Breast epithelium (tissue), 4 donors: ENCODE measurements around the gene NAV1. TPM values are rescaled to one million over a fixed set of nuclear protein-coding genes. Genes with fewer than 3 reads are reported as not detected.
"Not testable (repeated sequence)": the region's sequence is repeated elsewhere in the genome, so short reads cannot be mapped to it uniquely, and the experiment has no call there.

Source experiments
- DNase-seq, 2 donors: peaks; one replicate each; pipeline ENCODE4 v3.0.0-alpha.2; 2019; ENCODE audit warnings: low spot score in 2 of 2
- H3K27ac ChIP-seq, 2 donors: fragments of 200-600 bp; sonication (generic) in 1 of 2; one replicate each; pipeline ENCODE4 v1.5.1; 2016 to 2019; ENCODE audit warnings: mild to moderate bottlenecking in 1 of 2
- H3K27me3 ChIP-seq, 2 donors: fragments of 200-600 bp; sonication (generic) in 1 of 2; one replicate each; pipeline versions ENCODE4 v1.5.1 to v1.6.0; 2017 to 2019; ENCODE audit warnings: control low read depth in 1 of 2, mild to moderate bottlenecking in 1 of 2
- H3K36me3 ChIP-seq: fragments of 200-600 bp; one replicate; pipeline ENCODE4 v1.5.1; 2019
- H3K4me1 ChIP-seq, 2 donors: fragments of 200-600 bp; sonication (generic); one replicate each; pipeline ENCODE4 v1.5.1; 2016 to 2019; ENCODE audit warnings: control low read depth in 1 of 2
- H3K4me3 ChIP-seq, 3 donors: fragments of 200-600 bp; sonication (generic); 1 replicate in 2 of 3; 2 replicates in 1 of 3; pipeline ENCODE4 v1.5.1; 2016 to 2019; ENCODE audit warnings: mild to moderate bottlenecking in 3 of 3, moderate library complexity in 2 of 3
- H3K9me3 ChIP-seq, 2 donors: fragments of 200-600 bp; sonication (generic) in 1 of 2; one replicate each; pipeline ENCODE4 v1.5.1; 2016 to 2019; ENCODE audit warnings: control low read depth in 1 of 2
- POLR2A ChIP-seq: fragments of 450-650 bp; IDR thresholded peaks from one replicate; pipeline ENCODE4 v1.6.1; 2016; ENCODE audit warnings: antibody characterized with exemption, mild to moderate bottlenecking, moderate library complexity
- POLR2AphosphoS5 ChIP-seq, 3 donors: sonication (generic); formaldehyde crosslinking; IDR thresholded peaks; one replicate each; pipeline ENCODE4 v1.6.1; 2017; ENCODE audit warnings: antibody characterized with exemption in 3 of 3
- intact Hi-C: fragments of 100-400 bp; cut with DNase I; formaldehyde crosslinking; loops from one replicate; pipeline ENCODE4 v1.15.1; 2023; ENCODE audit warnings: low total_unique reads
- total RNA-seq, 3 donors: library from RNA; depleted of rRNA; stranded (reverse); fragments of >200 nt; gene quantifications; one replicate each; pipeline ENCODE4 v1.1.0, GENCODE V29; 2016
- TF ChIP-seq, protein P1 (sequence below), 3 donors: fragments of 450-650 bp; IDR thresholded peaks; one replicate each; pipeline ENCODE4 v1.5.1; 2016 to 2017; ENCODE audit warnings: antibody characterized with exemption in 3 of 3, mild to moderate bottlenecking in 3 of 3, moderate library complexity in 3 of 3

NAV1 gene
- total RNA-seq, 3 donors from 2014 or later: 11.3 to 31.5 (median 22.7) TPM

DNA sequence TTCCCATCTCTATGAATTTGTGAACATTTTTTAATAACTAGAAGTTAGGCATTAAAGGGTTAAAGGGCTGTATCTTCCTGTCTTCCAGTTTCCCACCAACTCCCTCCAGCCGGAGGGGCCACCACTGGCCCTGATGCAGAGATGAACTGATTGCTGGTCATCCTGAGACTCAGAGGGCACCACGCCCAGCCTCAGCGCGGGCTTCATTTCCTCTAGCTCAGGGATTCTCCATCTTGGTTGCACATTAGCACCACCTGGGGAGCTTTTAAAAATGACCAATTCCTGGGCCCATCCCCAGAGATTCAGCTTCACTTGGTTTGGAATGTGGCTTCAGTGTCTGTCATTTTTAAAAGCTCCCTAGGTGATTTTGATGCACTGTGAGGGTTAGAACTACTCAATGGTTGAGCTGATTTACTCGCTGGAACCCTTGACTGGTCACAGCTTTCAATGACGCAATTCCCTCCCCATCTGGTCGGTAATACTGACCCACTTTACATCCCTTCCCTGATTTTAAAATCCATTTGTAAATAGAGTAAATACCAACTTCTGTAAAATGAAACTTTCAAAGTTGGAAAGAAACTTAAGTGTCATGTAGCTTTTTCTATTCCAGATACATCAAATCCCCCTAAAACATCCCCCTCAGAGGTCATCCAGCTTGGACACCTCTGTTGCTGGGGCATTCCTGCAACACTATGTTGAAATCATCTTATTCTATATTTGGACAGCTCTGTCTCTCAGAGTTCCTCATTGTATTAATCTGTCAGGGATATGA, 5.1 kb downstream of the NAV1 start:
- TF ChIP-seq, protein P1, sequence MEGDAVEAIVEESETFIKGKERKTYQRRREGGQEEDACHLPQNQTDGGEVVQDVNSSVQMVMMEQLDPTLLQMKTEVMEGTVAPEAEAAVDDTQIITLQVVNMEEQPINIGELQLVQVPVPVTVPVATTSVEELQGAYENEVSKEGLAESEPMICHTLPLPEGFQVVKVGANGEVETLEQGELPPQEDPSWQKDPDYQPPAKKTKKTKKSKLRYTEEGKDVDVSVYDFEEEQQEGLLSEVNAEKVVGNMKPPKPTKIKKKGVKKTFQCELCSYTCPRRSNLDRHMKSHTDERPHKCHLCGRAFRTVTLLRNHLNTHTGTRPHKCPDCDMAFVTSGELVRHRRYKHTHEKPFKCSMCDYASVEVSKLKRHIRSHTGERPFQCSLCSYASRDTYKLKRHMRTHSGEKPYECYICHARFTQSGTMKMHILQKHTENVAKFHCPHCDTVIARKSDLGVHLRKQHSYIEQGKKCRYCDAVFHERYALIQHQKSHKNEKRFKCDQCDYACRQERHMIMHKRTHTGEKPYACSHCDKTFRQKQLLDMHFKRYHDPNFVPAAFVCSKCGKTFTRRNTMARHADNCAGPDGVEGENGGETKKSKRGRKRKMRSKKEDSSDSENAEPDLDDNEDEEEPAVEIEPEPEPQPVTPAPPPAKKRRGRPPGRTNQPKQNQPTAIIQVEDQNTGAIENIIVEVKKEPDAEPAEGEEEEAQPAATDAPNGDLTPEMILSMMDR (IDR thresholded peaks at IDR 0.05): no peak
- TF ChIP-seq POLR2A: no peak
- no peak for TF ChIP-seq POLR2AphosphoS5 (IDR thresholded peaks at IDR 0.05)
- Histone ChIP-seq H3K4me3 (no peak overlapping the region), H3K9me3 (no peaks in the 10 kb centered on the region), H3K27me3 (no peaks in the 10 kb centered on the region), H3K36me3 (no peaks in the 10 kb centered on the region), H3K27ac (peak overlapping the region; percentile 8 to 50), H3K4me1 (peaks cover 5 to 7% of the 10 kb centered on the region in 2 donors)
- DNase-seq: no peak
- intact Hi-C loops: no loop called here

DNA sequence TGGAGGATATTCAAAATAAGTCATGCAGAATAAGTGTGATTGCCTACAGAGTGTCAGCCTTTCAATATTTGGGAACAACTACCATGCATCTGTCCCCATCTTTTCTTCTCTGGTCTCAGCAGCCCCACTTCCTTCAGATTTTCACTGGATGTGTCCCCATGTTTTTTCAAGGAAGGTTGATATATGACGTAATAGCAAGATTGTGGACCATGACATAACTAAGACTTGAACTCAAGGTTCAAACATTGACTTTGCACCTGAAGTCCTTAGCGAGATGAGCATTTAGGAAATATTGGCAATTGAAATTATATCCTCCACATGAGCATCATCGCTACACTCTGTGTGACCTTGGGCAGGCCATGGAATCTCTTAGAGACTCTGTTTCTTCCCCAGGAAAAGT, 5.8 kb downstream of the NAV1 start:
- no peak overlapping the region for H3K4me3 ChIP-seq
- no peaks in the 10 kb centered on the region for H3K36me3 ChIP-seq
- H3K27me3 ChIP-seq: no peaks in the 10 kb centered on the region
- intact Hi-C loops: no loop called here
- no peaks in the 10 kb centered on the region for H3K9me3 ChIP-seq
- TF ChIP-seq POLR2AphosphoS5 (IDR thresholded peaks at IDR 0.05) (no peak), POLR2A (no peak)
- TF ChIP-seq, protein P1 (IDR thresholded peaks at IDR 0.05): no peak
- peak overlapping the region in 1 of 2 donors; percentile 50 for H3K27ac ChIP-seq
- DNase-seq: no peak
- peaks cover 3 to 5% of the 10 kb centered on the region in 2 donors for H3K4me1 ChIP-seq

DNA sequence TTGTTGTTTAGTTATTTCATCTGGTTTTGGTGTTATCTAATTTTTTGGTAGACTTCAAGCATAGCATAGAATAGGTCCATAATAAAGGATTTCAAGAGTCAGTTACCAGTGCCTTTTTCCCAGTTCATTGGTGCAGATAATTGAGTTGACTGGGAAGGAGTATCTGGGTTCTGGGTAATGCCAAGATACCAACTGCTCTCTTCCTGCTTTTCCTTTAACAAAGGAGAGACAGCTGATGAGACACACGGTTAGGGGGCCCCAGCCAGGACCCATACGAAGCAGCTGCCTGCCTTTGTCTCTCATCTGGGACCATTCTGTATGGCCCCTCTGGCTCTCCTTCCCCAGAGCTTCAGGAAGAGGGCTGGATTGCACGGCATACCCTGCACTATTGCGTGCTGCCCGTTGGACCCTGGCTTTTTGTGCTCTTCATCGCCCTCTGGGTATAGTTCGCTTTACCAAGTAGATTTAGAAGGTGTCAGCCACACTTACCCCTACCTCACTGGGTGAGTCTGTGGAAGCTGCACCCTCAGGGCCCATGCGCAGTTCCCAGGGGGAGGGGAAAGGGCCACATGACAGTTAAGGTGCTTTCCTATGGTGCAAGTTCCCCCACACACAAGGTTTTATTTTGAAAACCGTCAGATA, 7.0 kb downstream of the NAV1 start:
- H3K27ac ChIP-seq: peak overlapping the region in 1 of 2 donors; percentile 12
- no peaks in the 10 kb centered on the region for H3K36me3 ChIP-seq
- TF ChIP-seq POLR2A (no peak), POLR2AphosphoS5 (IDR thresholded peaks at IDR 0.05) (no peak)
- TF ChIP-seq, protein P1 (IDR thresholded peaks at IDR 0.05): no peak
- intact Hi-C loops: no loop called here
- H3K9me3 ChIP-seq: no peaks in the 10 kb centered on the region
- no peaks in the 10 kb centered on the region for H3K27me3 ChIP-seq
- no peak overlapping the region for H3K4me3 ChIP-seq
- no peak for DNase-seq
- H3K4me1 ChIP-seq: peaks cover 0 to 4% of the 10 kb centered on the region in 2 donors

DNA sequence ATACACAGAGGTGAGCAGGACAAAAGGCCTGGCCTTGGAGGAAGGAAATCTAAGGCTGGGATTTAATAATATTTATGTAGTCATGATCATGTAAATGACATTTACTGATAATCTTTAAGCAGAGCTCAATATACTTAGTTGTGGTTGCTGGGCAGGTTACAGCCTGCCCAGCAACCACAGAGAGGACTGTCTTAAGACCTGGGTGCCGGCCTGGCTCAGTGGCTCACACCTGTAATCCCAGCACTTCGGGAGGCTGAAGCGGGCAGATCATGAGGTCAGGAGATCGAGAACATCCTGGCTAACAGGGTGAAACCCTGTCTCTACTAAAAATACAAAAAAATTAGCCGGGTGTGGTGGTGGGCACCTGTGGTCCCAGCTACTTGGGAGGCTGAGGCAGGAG, 10.6 kb downstream of the NAV1 start:
- H3K36me3 ChIP-seq, H3K27ac ChIP-seq, intact Hi-C loops, H3K27me3 ChIP-seq, H3K4me1 ChIP-seq, DNase-seq, H3K9me3 ChIP-seq, H3K4me3 ChIP-seq: not testable (repeated sequence)

DNA sequence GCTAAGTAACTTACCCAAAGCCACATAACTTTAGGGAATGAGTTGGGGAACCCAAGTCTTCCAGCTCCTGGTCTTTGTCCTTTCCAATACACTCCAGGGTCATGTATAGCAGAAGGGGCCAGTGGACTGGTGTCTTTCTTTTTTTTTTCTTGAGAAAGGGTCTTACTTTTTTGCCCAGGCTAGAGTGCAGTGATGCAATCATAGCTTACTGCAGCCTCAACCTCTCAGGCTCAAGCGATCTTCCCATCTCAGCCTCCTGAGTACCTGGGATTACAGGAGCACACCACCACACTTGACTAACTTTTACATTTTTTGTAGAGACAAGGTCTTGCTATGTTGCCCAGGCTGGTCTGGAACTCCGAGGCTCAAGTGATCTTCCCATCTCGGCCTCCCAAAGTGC, 12.2 kb downstream of the NAV1 start:
- no peak for DNase-seq
- no peaks in the 10 kb centered on the region for H3K9me3 ChIP-seq
- no peak overlapping the region for H3K4me3 ChIP-seq
- peaks cover 0 to 3% of the 10 kb centered on the region in 2 donors for H3K4me1 ChIP-seq
- TF ChIP-seq, protein P1 (IDR thresholded peaks at IDR 0.05): no peak
- TF ChIP-seq POLR2AphosphoS5 (IDR thresholded peaks at IDR 0.05): no peak
- no peak for TF ChIP-seq POLR2A
- no peaks in the 10 kb centered on the region for H3K27me3 ChIP-seq
- H3K36me3 ChIP-seq: no peaks in the 10 kb centered on the region
- intact Hi-C loops: loop anchor here (1.0 kb wide), 1 partner anchor 156 kb away; no protein-coding TSS in a partner anchor
- no peak overlapping the region for H3K27ac ChIP-seq
